Ecto neural progenitor cell (in vitro differentiated cells): ENCODE results near the gene GAREM2.

Experiments used
- DNase-seq: peaks from one replicate; pipeline ENCODE4 v3.0.0-alpha.2; 2018; ENCODE audit warnings: low spot score

The GAREM2 gene

GRCh38 chr2:26238311-26238958 is 65.5 kb downstream of the GAREM2 start:
- DNase-seq: no peak
